Measurements from ENCODE around the gene IGF2BP2.

The IGF2BP2 gene

GRCh38 chr3:185728630-185729336 lies 96.1 kb downstream of the IGF2BP2 start:
- peak overlapping the region; percentile 10 for H3K4me3 ChIP-seq (ENCODE audit: low read length)
- no peaks in the 10 kb centered on the region for H3K36me3 ChIP-seq (ENCODE audit: control insufficient read depth, insufficient read depth, low read length, severe bottlenecking)
- H3K4me1 ChIP-seq (ENCODE audit: control insufficient read depth, insufficient read depth, low read length), result peaks cover 60% of the 10 kb centered on the region
- H3K9me3 ChIP-seq (ENCODE audit: control insufficient read depth, low read length), result no peaks in the 10 kb centered on the region
- no peaks in the 10 kb centered on the region for H3K27me3 ChIP-seq (replicated peaks; ENCODE audit: control insufficient read depth, insufficient read depth, low read length)
- DNase-seq (ENCODE audit: low read depth), result peak; percentile 69
- H3K9ac ChIP-seq (ENCODE audit: low read length), result peak overlapping the region; percentile 51

GRCh38 chr3:185727873-185728272 lies 97.0 kb downstream of the IGF2BP2 start:
- no peaks in the 10 kb centered on the region for H3K9me3 ChIP-seq (ENCODE audit: control insufficient read depth, low read length)
- H3K36me3 ChIP-seq (ENCODE audit: control insufficient read depth, insufficient read depth, low read length, severe bottlenecking), result no peaks in the 10 kb centered on the region
- no peak for DNase-seq (ENCODE audit: low read depth)
- no peak overlapping the region for H3K4me3 ChIP-seq (ENCODE audit: low read length)
- H3K4me1 ChIP-seq (ENCODE audit: control insufficient read depth, insufficient read depth, low read length), result peaks cover 55% of the 10 kb centered on the region
- no peaks in the 10 kb centered on the region for H3K27me3 ChIP-seq (replicated peaks; ENCODE audit: control insufficient read depth, insufficient read depth, low read length)
- no peak overlapping the region for H3K9ac ChIP-seq (ENCODE audit: low read length)

- Histone ChIP-seq H3K9me3 (ENCODE audit: control insufficient read depth, low read length) (no peaks in the 10 kb centered on the region), H3K4me1 (ENCODE audit: control insufficient read depth, insufficient read depth, low read length) (peaks cover 44% of the 10 kb centered on the region), H3K27me3 (replicated peaks; ENCODE audit: control insufficient read depth, insufficient read depth, low read length) (no peaks in the 10 kb centered on the region), H3K4me3 (ENCODE audit: low read length) (no peak overlapping the region), H3K36me3 (ENCODE audit: control insufficient read depth, insufficient read depth, low read length, severe bottlenecking) (no peaks in the 10 kb centered on the region), H3K9ac (ENCODE audit: low read length) (no peak overlapping the region)
- DNase-seq (ENCODE audit: low read depth), result no peak
These were observed 98.4 kb downstream of the IGF2BP2 start for GRCh38 chr3:185726254-185726967.

- H3K27me3 ChIP-seq (replicated peaks; ENCODE audit: control insufficient read depth, insufficient read depth, low read length), result no peaks in the 10 kb centered on the region
- no peak overlapping the region for H3K9ac ChIP-seq (ENCODE audit: low read length)
- no peaks in the 10 kb centered on the region for H3K9me3 ChIP-seq (ENCODE audit: control insufficient read depth, low read length)
- H3K36me3 ChIP-seq (ENCODE audit: control insufficient read depth, insufficient read depth, low read length, severe bottlenecking), result no peaks in the 10 kb centered on the region
- no peak overlapping the region for H3K4me3 ChIP-seq (ENCODE audit: low read length)
- DNase-seq (ENCODE audit: low read depth), result peak; percentile 64
- peaks cover 39% of the 10 kb centered on the region for H3K4me1 ChIP-seq (ENCODE audit: control insufficient read depth, insufficient read depth, low read length)
These were observed 100.1 kb downstream of the IGF2BP2 start for GRCh38 chr3:185724761-185725160.

GRCh38 chr3:185724251-185724650 lies 100.6 kb downstream of the IGF2BP2 start:
- Histone ChIP-seq H3K9me3 (ENCODE audit: control insufficient read depth, low read length) (no peaks in the 10 kb centered on the region), H3K9ac (ENCODE audit: low read length) (no peak overlapping the region), H3K27me3 (replicated peaks; ENCODE audit: control insufficient read depth, insufficient read depth, low read length) (no peaks in the 10 kb centered on the region), H3K4me1 (ENCODE audit: control insufficient read depth, insufficient read depth, low read length) (peaks cover 34% of the 10 kb centered on the region), H3K36me3 (ENCODE audit: control insufficient read depth, insufficient read depth, low read length, severe bottlenecking) (no peaks in the 10 kb centered on the region), H3K4me3 (ENCODE audit: low read length) (no peak overlapping the region)
- DNase-seq (ENCODE audit: low read depth), result no peak

- H3K27me3 ChIP-seq (replicated peaks; ENCODE audit: control insufficient read depth, insufficient read depth, low read length), result no peaks in the 10 kb centered on the region
- H3K36me3 ChIP-seq (ENCODE audit: control insufficient read depth, insufficient read depth, low read length, severe bottlenecking), result no peaks in the 10 kb centered on the region
- H3K9ac ChIP-seq (ENCODE audit: low read length), result no peak overlapping the region
- peaks cover 24% of the 10 kb centered on the region for H3K4me1 ChIP-seq (ENCODE audit: control insufficient read depth, insufficient read depth, low read length)
- no peak overlapping the region for H3K4me3 ChIP-seq (ENCODE audit: low read length)
- DNase-seq (ENCODE audit: low read depth), result no peak
- H3K9me3 ChIP-seq (ENCODE audit: control insufficient read depth, low read length), result no peaks in the 10 kb centered on the region
These were observed 102.0 kb downstream of the IGF2BP2 start for GRCh38 chr3:185722881-185723280.

- H3K36me3 ChIP-seq (ENCODE audit: control insufficient read depth, insufficient read depth, low read length, severe bottlenecking), result no peaks in the 10 kb centered on the region
- peaks cover 29% of the 10 kb centered on the region for H3K4me1 ChIP-seq (ENCODE audit: control insufficient read depth, insufficient read depth, low read length)
- H3K9me3 ChIP-seq (ENCODE audit: control insufficient read depth, low read length), result no peaks in the 10 kb centered on the region
- no peaks in the 10 kb centered on the region for H3K27me3 ChIP-seq (replicated peaks; ENCODE audit: control insufficient read depth, insufficient read depth, low read length)
- no peak overlapping the region for H3K4me3 ChIP-seq (ENCODE audit: low read length)
- DNase-seq (ENCODE audit: low read depth), result no peak
- no peak overlapping the region for H3K9ac ChIP-seq (ENCODE audit: low read length)
These were observed 102.9 kb downstream of the IGF2BP2 start for GRCh38 chr3:185721970-185722369.

- H3K27me3 ChIP-seq (replicated peaks; ENCODE audit: control insufficient read depth, insufficient read depth, low read length), result no peaks in the 10 kb centered on the region
- DNase-seq (ENCODE audit: low read depth), result no peak
- no peaks in the 10 kb centered on the region for H3K9me3 ChIP-seq (ENCODE audit: control insufficient read depth, low read length)
- H3K4me1 ChIP-seq (ENCODE audit: control insufficient read depth, insufficient read depth, low read length), result peaks cover 34% of the 10 kb centered on the region
- no peaks in the 10 kb centered on the region for H3K36me3 ChIP-seq (ENCODE audit: control insufficient read depth, insufficient read depth, low read length, severe bottlenecking)
- no peak overlapping the region for H3K4me3 ChIP-seq (ENCODE audit: low read length)
- H3K9ac ChIP-seq (ENCODE audit: low read length), result no peak overlapping the region
These were observed 104.5 kb downstream of the IGF2BP2 start for GRCh38 chr3:185720326-185720725.

GRCh38 chr3:185718736-185719593 lies 105.9 kb downstream of the IGF2BP2 start:
- no peak overlapping the region for H3K9ac ChIP-seq (ENCODE audit: low read length)
- no peaks in the 10 kb centered on the region for H3K36me3 ChIP-seq (ENCODE audit: control insufficient read depth, insufficient read depth, low read length, severe bottlenecking)
- no peak for DNase-seq (ENCODE audit: low read depth)
- H3K4me1 ChIP-seq (ENCODE audit: control insufficient read depth, insufficient read depth, low read length), result peaks cover 29% of the 10 kb centered on the region
- H3K9me3 ChIP-seq (ENCODE audit: control insufficient read depth, low read length), result no peaks in the 10 kb centered on the region
- H3K27me3 ChIP-seq (replicated peaks; ENCODE audit: control insufficient read depth, insufficient read depth, low read length), result no peaks in the 10 kb centered on the region
- no peak overlapping the region for H3K4me3 ChIP-seq (ENCODE audit: low read length)

GRCh38 chr3:185717627-185718402 lies 107.0 kb downstream of the IGF2BP2 start:
- no peaks in the 10 kb centered on the region for H3K9me3 ChIP-seq (ENCODE audit: control insufficient read depth, low read length)
- peak overlapping the region; percentile 22 for H3K4me3 ChIP-seq (ENCODE audit: low read length)
- no peaks in the 10 kb centered on the region for H3K36me3 ChIP-seq (ENCODE audit: control insufficient read depth, insufficient read depth, low read length, severe bottlenecking)
- peak overlapping the region; percentile 66 for H3K9ac ChIP-seq (ENCODE audit: low read length)
- no peak for DNase-seq (ENCODE audit: low read depth)
- peaks cover 29% of the 10 kb centered on the region for H3K4me1 ChIP-seq (ENCODE audit: control insufficient read depth, insufficient read depth, low read length)
- no peaks in the 10 kb centered on the region for H3K27me3 ChIP-seq (replicated peaks; ENCODE audit: control insufficient read depth, insufficient read depth, low read length)

Data from adipocyte (in vitro differentiated cells).